Measurements from ENCODE around the gene PPM1N.

PPM1N gene

GRCh38 chr19:45523642-45524256 is 25.5 kb downstream of the PPM1N start:
- WGBS, 2 experiments (ENCODE audit: insufficient coverage in 2 of 2) = 80 to 83% methylated on average over 1 to 6 of the region's 9 CpGs
- H3K9me3 ChIP-seq (ENCODE audit: control insufficient read depth, low read length) = no peaks in the 10 kb centered on the region
- peaks cover 97% of the 10 kb centered on the region for H3K36me3 ChIP-seq (ENCODE audit: control insufficient read depth, insufficient read depth, low read length)
- H3K4me1 ChIP-seq (ENCODE audit: control insufficient read depth, insufficient read depth, low read length, poor library complexity, severe bottlenecking) = no peaks in the 10 kb centered on the region
- no peak overlapping the region for H3K4me3 ChIP-seq (ENCODE audit: extremely low read depth, insufficient read depth, low read length, poor library complexity, severe bottlenecking)
- peak overlapping the region; percentile 13 for H3K27ac ChIP-seq (ENCODE audit: low read depth, low read length, severe bottlenecking)

DNA sequence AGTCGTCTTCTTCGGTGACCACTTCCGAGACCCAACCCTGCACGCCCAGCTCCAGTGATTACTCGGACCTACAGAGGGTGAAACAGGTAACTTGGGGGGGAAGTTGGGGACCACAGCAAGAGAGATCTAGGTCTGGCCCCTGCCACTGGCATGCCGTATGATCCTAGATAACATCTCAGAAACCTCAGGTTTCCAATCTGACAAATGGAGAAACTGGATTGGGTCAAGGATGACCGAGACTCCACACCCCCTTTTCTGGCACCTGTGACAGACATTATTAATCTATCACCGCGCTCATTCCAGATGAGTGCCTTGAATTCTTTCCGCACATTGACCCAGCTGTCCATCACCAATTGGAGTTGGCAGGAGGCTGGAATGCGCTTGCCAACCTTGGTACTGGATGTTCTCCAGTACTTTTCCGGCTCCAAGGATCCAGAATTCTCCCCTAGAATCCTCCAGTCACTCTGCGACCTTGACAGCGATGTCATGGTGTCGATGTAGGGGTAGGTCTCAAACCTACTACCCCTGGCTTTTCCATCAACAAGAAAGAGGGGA is 26.4 kb downstream of the PPM1N start:
- 95 to 98% methylated on average over 10 to 13 of the region's 15 CpGs for WGBS, 2 experiments (ENCODE audit: insufficient coverage in 2 of 2)
- no peak overlapping the region for H3K27ac ChIP-seq (ENCODE audit: low read depth, low read length, severe bottlenecking)

DNA sequence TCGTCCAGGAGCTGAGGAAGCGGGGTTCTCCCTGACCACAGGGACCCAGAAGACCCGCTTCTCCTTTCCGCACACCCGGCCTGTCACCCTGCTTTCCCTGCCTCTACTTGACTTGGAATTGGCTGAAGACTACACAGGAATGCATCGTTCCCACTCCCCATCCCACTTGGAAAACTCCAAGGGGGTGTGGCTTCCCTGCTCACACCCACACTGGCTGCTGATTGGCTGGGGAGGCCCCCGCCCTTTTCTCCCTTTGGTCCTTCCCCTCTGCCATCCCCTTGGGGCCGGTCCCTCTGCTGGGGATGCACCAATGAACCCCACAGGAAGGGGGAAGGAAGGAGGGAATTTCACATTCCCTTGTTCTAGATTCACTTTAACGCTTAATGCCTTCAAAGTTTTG is 27.9 kb downstream of the PPM1N start:
- H3K4me1 ChIP-seq (ENCODE audit: control insufficient read depth, insufficient read depth, low read length, poor library complexity, severe bottlenecking) = no peaks in the 10 kb centered on the region
- peaks cover 87% of the 10 kb centered on the region for H3K36me3 ChIP-seq (ENCODE audit: control insufficient read depth, insufficient read depth, low read length)
- no peak overlapping the region for H3K4me3 ChIP-seq (ENCODE audit: extremely low read depth, insufficient read depth, low read length, poor library complexity, severe bottlenecking)
- H3K27ac ChIP-seq (ENCODE audit: low read depth, low read length, severe bottlenecking) = no peak overlapping the region
- peaks cover 4% of the 10 kb centered on the region for H3K9me3 ChIP-seq (ENCODE audit: control insufficient read depth, low read length)
- 92 to 100% methylated on average over 3 to 6 of the region's 9 CpGs for WGBS, 2 experiments (ENCODE audit: insufficient coverage in 2 of 2)

More for the DNA sequence above, 26.4 kb downstream of the PPM1N start:
- Histone ChIP-seq H3K36me3 (ENCODE audit: control insufficient read depth, insufficient read depth, low read length) (peaks cover 99% of the 10 kb centered on the region), H3K4me1 (ENCODE audit: control insufficient read depth, insufficient read depth, low read length, poor library complexity, severe bottlenecking) (no peaks in the 10 kb centered on the region), H3K4me3 (ENCODE audit: extremely low read depth, insufficient read depth, low read length, poor library complexity, severe bottlenecking) (no peak overlapping the region), H3K9me3 (ENCODE audit: control insufficient read depth, low read length) (no peaks in the 10 kb centered on the region)

GRCh38 chr19:45526971-45527370 is 28.7 kb downstream of the PPM1N start:
- Histone ChIP-seq H3K9me3 (ENCODE audit: control insufficient read depth, low read length) (peaks cover 12% of the 10 kb centered on the region), H3K27ac (ENCODE audit: low read depth, low read length, severe bottlenecking) (no peak overlapping the region), H3K36me3 (ENCODE audit: control insufficient read depth, insufficient read depth, low read length) (peaks cover 79% of the 10 kb centered on the region), H3K4me3 (ENCODE audit: extremely low read depth, insufficient read depth, low read length, poor library complexity, severe bottlenecking) (no peak overlapping the region), H3K4me1 (ENCODE audit: control insufficient read depth, insufficient read depth, low read length, poor library complexity, severe bottlenecking) (no peaks in the 10 kb centered on the region)
- 97 to 100% methylated on average over 1 to 3 of the region's 4 CpGs for WGBS, 2 experiments (ENCODE audit: insufficient coverage in 2 of 2)

- Histone ChIP-seq H3K9me3 (ENCODE audit: control insufficient read depth, low read length) (peaks cover 15% of the 10 kb centered on the region), H3K36me3 (ENCODE audit: control insufficient read depth, insufficient read depth, low read length) (peaks cover 71% of the 10 kb centered on the region), H3K27ac (ENCODE audit: low read depth, low read length, severe bottlenecking) (no peak overlapping the region), H3K4me1 (ENCODE audit: control insufficient read depth, insufficient read depth, low read length, poor library complexity, severe bottlenecking) (no peaks in the 10 kb centered on the region), H3K4me3 (ENCODE audit: extremely low read depth, insufficient read depth, low read length, poor library complexity, severe bottlenecking) (no peak overlapping the region)
- 96 to 97% methylated on average over 14 to 15 of the region's 15 CpGs for WGBS, 2 experiments (ENCODE audit: insufficient coverage in 2 of 2)
Measured at GRCh38 chr19:45527731-45528130, 29.5 kb downstream of the PPM1N start.

- H3K4me3 ChIP-seq (ENCODE audit: extremely low read depth, insufficient read depth, low read length, poor library complexity, severe bottlenecking) = no peak overlapping the region
- peaks cover 66% of the 10 kb centered on the region for H3K36me3 ChIP-seq (ENCODE audit: control insufficient read depth, insufficient read depth, low read length)
Measured at GRCh38 chr19:45528149-45528743, 30.0 kb downstream of the PPM1N start.

DNA sequence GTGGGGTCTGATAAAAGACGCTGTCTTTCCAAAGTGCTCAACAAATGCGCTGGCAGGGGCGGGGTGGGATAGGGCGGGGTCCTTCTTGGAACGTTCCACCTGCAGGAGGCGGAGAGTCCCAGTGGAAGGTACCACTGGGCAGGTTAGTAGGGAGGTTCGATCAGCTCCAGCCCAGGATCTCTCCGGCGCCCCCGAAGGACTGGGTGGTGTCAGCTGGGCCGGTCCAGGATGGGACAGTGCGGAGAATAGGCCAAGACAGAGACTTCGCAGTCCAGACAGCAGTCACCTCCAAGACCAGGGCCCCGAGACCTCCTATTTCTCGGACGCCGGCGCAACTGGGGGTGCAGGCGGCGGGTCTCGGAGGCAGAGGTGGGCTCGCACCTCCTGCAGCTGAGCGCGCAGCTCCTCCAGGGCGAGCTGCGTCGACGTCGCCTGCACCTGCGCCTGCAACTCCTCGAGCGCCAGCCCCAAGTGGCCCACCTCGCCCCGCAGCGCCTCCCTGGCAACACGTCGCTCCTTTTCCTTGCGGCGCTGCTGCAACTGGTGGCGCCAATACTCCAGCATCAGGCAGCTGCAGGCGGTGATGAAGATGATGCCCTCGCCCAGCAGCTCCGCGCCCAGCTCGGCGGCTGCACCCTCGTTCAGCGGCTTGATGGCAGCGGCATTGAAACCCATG is 30.6 kb downstream of the PPM1N start:
- peaks cover 15% of the 10 kb centered on the region for H3K9me3 ChIP-seq (ENCODE audit: control insufficient read depth, low read length)
- no peak overlapping the region for H3K4me3 ChIP-seq (ENCODE audit: extremely low read depth, insufficient read depth, low read length, poor library complexity, severe bottlenecking)
- no peak overlapping the region for H3K27ac ChIP-seq (ENCODE audit: low read depth, low read length, severe bottlenecking)
- no peaks in the 10 kb centered on the region for H3K4me1 ChIP-seq (ENCODE audit: control insufficient read depth, insufficient read depth, low read length, poor library complexity, severe bottlenecking)
- peaks cover 60% of the 10 kb centered on the region for H3K36me3 ChIP-seq (ENCODE audit: control insufficient read depth, insufficient read depth, low read length)
- 92 to 93% methylated on average over 48 to 49 of the region's 49 CpGs for WGBS, 2 experiments (ENCODE audit: insufficient coverage in 2 of 2)

More at GRCh38 chr19:45528149-45528743, 30.0 kb downstream of the PPM1N start:
- H3K27ac ChIP-seq (ENCODE audit: low read depth, low read length, severe bottlenecking) = no peak overlapping the region
- WGBS, 2 experiments (ENCODE audit: insufficient coverage in 2 of 2) = 86 to 88% methylated on average over 12 to 15 of the region's 17 CpGs
- no peaks in the 10 kb centered on the region for H3K4me1 ChIP-seq (ENCODE audit: control insufficient read depth, insufficient read depth, low read length, poor library complexity, severe bottlenecking)
- peaks cover 15% of the 10 kb centered on the region for H3K9me3 ChIP-seq (ENCODE audit: control insufficient read depth, low read length)

GRCh38 chr19:45529420-45529785 is 31.2 kb downstream of the PPM1N start:
- Histone ChIP-seq H3K4me3 (ENCODE audit: extremely low read depth, insufficient read depth, low read length, poor library complexity, severe bottlenecking) (no peak overlapping the region), H3K9me3 (ENCODE audit: control insufficient read depth, low read length) (peaks cover 15% of the 10 kb centered on the region), H3K27ac (ENCODE audit: low read depth, low read length, severe bottlenecking) (no peak overlapping the region), H3K4me1 (ENCODE audit: control insufficient read depth, insufficient read depth, low read length, poor library complexity, severe bottlenecking) (no peaks in the 10 kb centered on the region), H3K36me3 (ENCODE audit: control insufficient read depth, insufficient read depth, low read length) (peaks cover 55% of the 10 kb centered on the region)
- WGBS, 2 experiments (ENCODE audit: insufficient coverage in 2 of 2) = 91 to 97% methylated on average over 5 to 14 of the region's 14 CpGs

- Histone ChIP-seq H3K4me3 (ENCODE audit: extremely low read depth, insufficient read depth, low read length, poor library complexity, severe bottlenecking) (no peak overlapping the region), H3K27ac (ENCODE audit: low read depth, low read length, severe bottlenecking) (no peak overlapping the region), H3K36me3 (ENCODE audit: control insufficient read depth, insufficient read depth, low read length) (peaks cover 35% of the 10 kb centered on the region), H3K9me3 (ENCODE audit: control insufficient read depth, low read length) (peaks cover 15% of the 10 kb centered on the region), H3K4me1 (ENCODE audit: control insufficient read depth, insufficient read depth, low read length, poor library complexity, severe bottlenecking) (no peaks in the 10 kb centered on the region)
- WGBS, 2 experiments (ENCODE audit: insufficient coverage in 2 of 2) = 100% methylated on average over 1 of the region's 1 CpG
Measured at GRCh38 chr19:45531349-45531748, 33.1 kb downstream of the PPM1N start.

DNA sequence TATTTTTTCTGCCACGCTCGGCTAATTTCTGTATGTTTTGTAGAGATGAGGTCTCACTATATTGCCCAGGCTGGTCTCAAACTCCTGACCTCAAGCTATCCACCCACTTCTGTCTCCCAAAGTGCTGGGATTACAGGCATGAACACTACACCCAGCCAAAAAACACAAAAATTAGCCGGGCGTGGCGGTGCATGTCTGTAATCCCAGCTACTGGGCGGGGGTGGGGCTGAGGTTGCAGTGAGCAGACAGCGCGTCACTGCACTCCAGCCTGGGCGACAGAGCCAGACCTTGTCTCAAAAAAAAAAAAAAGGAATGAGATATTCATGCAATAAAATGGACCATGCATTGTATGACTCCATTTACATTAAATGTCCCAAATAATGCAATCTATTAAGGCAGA is 41.2 kb downstream of the PPM1N start:
- Histone ChIP-seq H3K36me3 (ENCODE audit: control insufficient read depth, insufficient read depth, low read length) (no peaks in the 10 kb centered on the region), H3K9me3 (ENCODE audit: control insufficient read depth, low read length) (peaks cover 7% of the 10 kb centered on the region), H3K4me3 (ENCODE audit: extremely low read depth, insufficient read depth, low read length, poor library complexity, severe bottlenecking) (no peak overlapping the region), H3K27ac (ENCODE audit: low read depth, low read length, severe bottlenecking) (no peak overlapping the region), H3K4me1 (ENCODE audit: control insufficient read depth, insufficient read depth, low read length, poor library complexity, severe bottlenecking) (no peaks in the 10 kb centered on the region)
- WGBS, 2 experiments (ENCODE audit: insufficient coverage in 2 of 2) = 82% methylated on average over 4 of the region's 9 CpGs; no CpG with 5 or more reads in 1 of the 2 experiments

Measured in mesodermal cell (in vitro differentiated cells).